Liver (tissue), 9 donors: ENCODE results near the gene SECTM1. TPM values are rescaled to one million over a fixed set of nuclear protein-coding genes. Genes with fewer than 3 reads are reported as not detected.
"Not testable (repeated sequence)": the region's sequence is repeated elsewhere in the genome, so short reads cannot be mapped to it uniquely, and the experiment has no call there.

ENCODE experiments used
- DNase-seq: peaks from one replicate; pipeline ENCODE4 v3.0.0-alpha.2; 2017; ENCODE audit warnings: low spot score
- H3K27ac ChIP-seq, 2 donors: one replicate each; pipeline ENCODE4 v1.7.0; 2013; ENCODE audit warnings: inconsistent platforms in 2 of 2, low read length in 2 of 2, control low read depth in 1 of 2, low read depth in 1 of 2, mild to moderate bottlenecking in 1 of 2
- H3K27me3 ChIP-seq, 4 donors: one replicate each; pipeline versions ENCODE4 v1.6.1 to v1.7.0; 2013; ENCODE audit warnings: low read length in 3 of 4, inconsistent platforms in 1 of 4, mild to moderate bottlenecking in 1 of 4, moderate library complexity in 1 of 4; ENCODE audit not compliant: control insufficient read depth in 4 of 4, insufficient read depth in 4 of 4
- H3K36me3 ChIP-seq, 4 donors: one replicate each; pipeline versions ENCODE4 v1.6.1 to v1.7.0; 2013; ENCODE audit warnings: low read length in 3 of 4, mild to moderate bottlenecking in 3 of 4, low read depth in 1 of 4, moderate library complexity in 1 of 4; ENCODE audit not compliant: control insufficient read depth in 4 of 4, insufficient read depth in 3 of 4
- H3K4me1 ChIP-seq, 4 donors: one replicate each; pipeline versions ENCODE4 v1.6.1 to v1.7.0; 2013; ENCODE audit warnings: low read length in 3 of 4, mild to moderate bottlenecking in 3 of 4, moderate library complexity in 1 of 4; ENCODE audit not compliant: control insufficient read depth in 4 of 4, insufficient read depth in 4 of 4
- H3K4me3 ChIP-seq, 3 donors: one replicate each; pipeline versions ENCODE4 v1.6.1 to v1.7.0; 2013; ENCODE audit warnings: low read length in 3 of 3, control low read depth in 1 of 3, low read depth in 1 of 3, mild to moderate bottlenecking in 1 of 3
- H3K9ac ChIP-seq, 2 donors: one replicate each; pipeline ENCODE4 v1.7.0; 2013; ENCODE audit warnings: low read length in 2 of 2, mild to moderate bottlenecking in 2 of 2, moderate library complexity in 2 of 2, control low read depth in 1 of 2, low read depth in 1 of 2
- H3K9me3 ChIP-seq, 4 donors: one replicate each; pipeline versions ENCODE4 v1.6.1 to v1.7.0; 2013; ENCODE audit warnings: low read length in 3 of 4; ENCODE audit not compliant: control insufficient read depth in 4 of 4
- ATF3 ChIP-seq: IDR thresholded peaks from 2 replicates; pipeline ENCODE4 v1.6.1; 2016; ENCODE audit warnings: antibody characterized with exemption
- CTCF ChIP-seq: fragments of 150-350 bp; IDR thresholded peaks from 2 replicates; pipeline ENCODE4 v1.5.1; 2017; ENCODE audit warnings: improper control_type of control experiment, low read depth, low read length; ENCODE audit not compliant: missing input control
- EGR1 ChIP-seq, 2 donors: IDR thresholded peaks; 2 replicates each; pipeline ENCODE4 v1.6.1; 2016 to 2018; ENCODE audit warnings: antibody characterized with exemption in 2 of 2, low read depth in 2 of 2
- FOXA1 ChIP-seq: IDR thresholded peaks from 2 replicates; pipeline ENCODE4 v1.6.1; 2016; ENCODE audit warnings: antibody characterized with exemption
- GABPA ChIP-seq, 2 donors: IDR thresholded peaks in 1 of 2; conservative IDR thresholded peaks in 1 of 2; 2 replicates each; pipeline ENCODE4 v1.6.1; 2016; ENCODE audit warnings: antibody characterized with exemption in 2 of 2, mild to moderate bottlenecking in 1 of 2, moderate library complexity in 1 of 2
- HNF4G ChIP-seq: IDR thresholded peaks from 2 replicates; pipeline ENCODE4 v1.6.1; 2016; ENCODE audit warnings: antibody characterized with exemption
- JUND ChIP-seq, 2 donors: IDR thresholded peaks; 2 replicates each; pipeline ENCODE4 v1.6.1; 2016; ENCODE audit warnings: antibody characterized with exemption in 2 of 2
- MAX ChIP-seq: IDR thresholded peaks from 2 replicates; pipeline ENCODE4 v1.6.1; 2016; ENCODE audit warnings: antibody characterized with exemption
- NR2F2 ChIP-seq: IDR thresholded peaks from 2 replicates; pipeline ENCODE4 v1.6.1; 2016; ENCODE audit warnings: antibody characterized with exemption
- RAD21 ChIP-seq, 2 donors: IDR thresholded peaks; 2 replicates each; pipeline ENCODE4 v1.6.1; 2016; ENCODE audit warnings: antibody characterized with exemption in 2 of 2, mild to moderate bottlenecking in 2 of 2
- REST ChIP-seq: IDR thresholded peaks from 2 replicates; pipeline ENCODE4 v1.6.1; 2016; ENCODE audit warnings: antibody characterized with exemption, mild to moderate bottlenecking
- RXRA ChIP-seq, 2 donors: IDR thresholded peaks; 2 replicates each; pipeline ENCODE4 v1.6.1; 2017 to 2018; ENCODE audit warnings: antibody characterized with exemption in 2 of 2, mild to moderate bottlenecking in 1 of 2
- SP1 ChIP-seq: IDR thresholded peaks from 2 replicates; pipeline ENCODE4 v1.6.1; 2018; ENCODE audit warnings: antibody characterized with exemption, mild to moderate bottlenecking
- TAF1 ChIP-seq: conservative IDR thresholded peaks from 2 replicates; pipeline ENCODE4 v1.6.1; 2016; ENCODE audit warnings: antibody characterized with exemption, mild to moderate bottlenecking
- YY1 ChIP-seq: IDR thresholded peaks from 2 replicates; pipeline ENCODE4 v1.6.1; 2016; ENCODE audit warnings: antibody characterized with exemption, mild to moderate bottlenecking
- ZBTB33 ChIP-seq: IDR thresholded peaks from 2 replicates; pipeline ENCODE4 v1.6.1; 2016; ENCODE audit warnings: antibody characterized with exemption
- WGBS: extraction: QIAGEN DNeasy Blood & Tissue Kit; methylation state at CpG from one replicate; pipeline ENCODE4 v1.1.7; 2013; 5-methylcytosine and 5-hydroxymethylcytosine counted together
- polyA plus RNA-seq, 2 donors: library from polyadenylated mRNA; stranded (reverse) in 1 of 2; unstranded in 1 of 2; fragments of 200-250 nt in 1 of 2; fragments of >200 nt in 1 of 2; fragmentation: Nextera tagmentation in 1 of 2; extraction: Ambion mirVana in 1 of 2; gene quantifications; one replicate each; pipeline versions ENCODE4 v1.2.1 to v1.2.3, GENCODE V29; 2013 to 2015
- total RNA-seq, 2 donors: library from RNA; depleted of rRNA; stranded (reverse); fragments of >200 nt; gene quantifications; one replicate each; pipeline ENCODE4 v1.2.3, GENCODE V29; 2014
- donor health status: healthy.
- donor health status: healthy.
- donor health status: healthy.
- donor health status: healthy.
- donor health status: healthy.

Gene SECTM1
- total and polyA plus RNA-seq, 4 donors: 1.3 to 14.2 (median 4.6) TPM

- Histone ChIP-seq H3K27me3 (peaks cover 0 to 5% (median 0%) of the 10 kb centered on the region in 4 donors), H3K27ac (no peak overlapping the region), H3K9me3 (no peaks in the 10 kb centered on the region), H3K9ac (no peak overlapping the region), H3K4me1 (peaks cover 18 to 27% (median 21%) of the 10 kb centered on the region in 4 donors), H3K36me3 (no peaks in the 10 kb centered on the region), H3K4me3 (no peak overlapping the region)
- TF ChIP-seq ZBTB33: no peak
- no peak for TF ChIP-seq YY1
- TF ChIP-seq MAX: no peak
- no peak for TF ChIP-seq FOXA1
- TF ChIP-seq NR2F2: no peak
- TF ChIP-seq EGR1 (IDR thresholded peaks at IDR 0.05; ENCODE audit: low read depth in 2 of 2): no peak
- TF ChIP-seq REST: no peak
- TF ChIP-seq ATF3: no peak
- no peak for TF ChIP-seq CTCF
- TF ChIP-seq TAF1: no peak
- TF ChIP-seq RAD21 (IDR thresholded peaks at IDR 0.05): no peak
- TF ChIP-seq SP1: no peak
- no peak for TF ChIP-seq HNF4G
- TF ChIP-seq GABPA (IDR thresholded peaks at IDR 0.05 in 1 of 2, conservative IDR thresholded peaks at IDR 0.05 in 1 of 2): no peak
- no peak for TF ChIP-seq RXRA (IDR thresholded peaks at IDR 0.05)
- TF ChIP-seq JUND (IDR thresholded peaks at IDR 0.05): no peak
- WGBS: 81% methylated on average over 11 of the region's 11 CpGs
- DNase-seq: no peak
These were observed 49.3 kb upstream of the SECTM1 start for GRCh38 chr17:82382933-82383255.

GRCh38 chr17:82382220-82382932 is 48.8 kb upstream of the SECTM1 start:
- H3K27me3 ChIP-seq, H3K36me3 ChIP-seq, H3K9me3 ChIP-seq, H3K27ac ChIP-seq, H3K4me3 ChIP-seq, H3K9ac ChIP-seq, DNase-seq: not testable (repeated sequence)
- H3K4me1 ChIP-seq: peaks cover 18 to 27% (median 21%) of the 10 kb centered on the region in 4 donors
- 90% methylated on average over 21 of the region's 21 CpGs for WGBS

GRCh38 chr17:82381703-82382009 is 48.1 kb upstream of the SECTM1 start:
- H3K4me1 ChIP-seq: peaks cover 18 to 27% (median 21%) of the 10 kb centered on the region in 4 donors
- not testable (repeated sequence) for H3K27me3 ChIP-seq, H3K27ac ChIP-seq, DNase-seq, H3K9me3 ChIP-seq, H3K36me3 ChIP-seq, H3K4me3 ChIP-seq, H3K9ac ChIP-seq
- 82% methylated on average over 10 of the region's 10 CpGs for WGBS
